Measurements from ENCODE around the gene ZNF70.

Gene ZNF70

GRCh38 chr22:23690713-23691112 lies 60.2 kb downstream of the ZNF70 start, which contains the start of gene RGL4:
TSS of gene RGL4 (plus strand) at chr22:23691013. CDS start at chr22:23692031, 1,018 bp downstream.
- DNase-seq = no peak

- no peak for DNase-seq
These were observed 61.5 kb downstream of the ZNF70 start for GRCh38 chr22:23689414-23689813.
